ENCODE results near the gene GAS7. TPM values are rescaled to one million over a fixed set of nuclear protein-coding genes. Genes with fewer than 3 reads are reported as not detected.

Gene GAS7
- total and polyA plus RNA-seq, 10 of the 15 experiments (the other 5 are each of a cell fraction or from before 2014, with no cell fraction given) = 2.3 to 53.4 (median 24.0) TPM

DNA sequence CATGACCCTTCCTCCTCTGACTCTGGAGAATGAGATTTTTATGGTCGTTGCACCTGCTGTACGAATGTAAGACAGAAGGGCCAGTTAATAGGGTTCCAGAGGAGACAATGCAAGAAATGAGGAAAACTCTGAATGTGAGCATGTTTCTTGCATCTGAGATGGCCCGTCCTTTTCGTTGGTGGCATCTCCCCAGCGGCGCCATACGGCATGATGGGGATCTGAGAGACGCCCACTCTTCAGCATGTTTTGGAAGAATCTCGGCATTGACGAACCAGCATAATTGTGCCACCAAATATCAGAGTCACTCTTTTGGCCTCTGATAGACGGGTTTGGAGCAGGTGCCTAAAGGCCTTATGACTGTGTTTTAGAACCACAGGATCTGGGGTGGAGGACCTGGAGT lies 166.8 kb downstream of the GAS7 start:
- no peak overlapping the region for H3K4me2 ChIP-seq (ENCODE audit: control insufficient read depth, insufficient read depth)
- in situ Hi-C loops (cut with MboI) = loop anchor here (25.0 kb wide), 1 partner anchor 1069 kb away; the partner anchor contains the start of gene PIK3R5
- no peaks in the 10 kb centered on the region for H3K27me3 ChIP-seq (replicated peaks in 1 of 2; ENCODE audit: control insufficient read depth in 2 of 2, insufficient read depth in 2 of 2, low read length in 1 of 2)
- no TSS peak for BruUV-seq (replicated peaks)
- DNase-seq (ENCODE audit: low read depth, low spot score) (no peak), FAIRE-seq (no peak), ATAC-seq (no peak)
- H2AFZ ChIP-seq (ENCODE audit: control insufficient read depth, low read depth, low read length) = no peak overlapping the region
- H4K20me1 ChIP-seq (ENCODE audit: control insufficient read depth, insufficient read depth) = no peaks in the 10 kb centered on the region
- 94% methylated on average over 11 of the region's 11 CpGs for WGBS (ENCODE audit: insufficient coverage, insufficient replicate concordance, low lambda C conversion rate, missing lambda C conversion rate)
- peaks cover 15% of the 10 kb centered on the region for H3K4me1 ChIP-seq (ENCODE audit: control insufficient read depth, insufficient read depth, low read length)
- POLR2A ChIA-PET = no interaction called here
- peaks cover 7% of the 10 kb centered on the region; the same call in 1 of the 2 replicates for H3K79me2 ChIP-seq (ENCODE audit: control insufficient read depth, insufficient read depth, low read length)
- no peak overlapping the region for H3K4me3 ChIP-seq
- H3K9ac ChIP-seq (ENCODE audit: control insufficient read depth, insufficient read depth, low read length) = no peak overlapping the region
- H3K27ac ChIP-seq (ENCODE audit: control insufficient read depth, insufficient read depth) = no peak overlapping the region
- CTCF ChIA-PET = no interaction called here
- intact Hi-C loops (cut with micrococcal nuclease; ENCODE audit: unreplicated experiment) = no loop called here
- RAD21 ChIA-PET (ENCODE audit: unreplicated experiment) = no interaction called here
- SMC1A ChIA-PET (ENCODE audit: uncharacterized antibody, unreplicated experiment) = no interaction called here
- no peaks in the 10 kb centered on the region for H3K36me3 ChIP-seq (ENCODE audit: control insufficient read depth in 2 of 2, insufficient read depth in 2 of 2, low read length in 1 of 2)
- no peaks in the 10 kb centered on the region for H3K9me3 ChIP-seq (replicated peaks; ENCODE audit: control insufficient read depth, insufficient read depth, low read length)
- TF ChIP-seq BMI1 (IDR thresholded peaks at IDR 0.05; ENCODE audit: borderline replicate concordance) (no peak), ATF7 (IDR thresholded peaks at IDR 0.05; ENCODE audit: low read depth) (no peak), DPF2 (IDR thresholded peaks at IDR 0.05) (no peak), RFX5 (IDR thresholded peaks at IDR 0.05; ENCODE audit: low read depth, low read length) (no peak), SUPT20H (IDR thresholded peaks at IDR 0.05; ENCODE audit: borderline replicate concordance, control insufficient read depth, low read depth, low read length) (no peak), RAD21 (IDR thresholded peaks at IDR 0.05; ENCODE audit: insufficient read depth, low read depth, low read length) (no peak)
- TF ChIP-seq, protein P1, sequence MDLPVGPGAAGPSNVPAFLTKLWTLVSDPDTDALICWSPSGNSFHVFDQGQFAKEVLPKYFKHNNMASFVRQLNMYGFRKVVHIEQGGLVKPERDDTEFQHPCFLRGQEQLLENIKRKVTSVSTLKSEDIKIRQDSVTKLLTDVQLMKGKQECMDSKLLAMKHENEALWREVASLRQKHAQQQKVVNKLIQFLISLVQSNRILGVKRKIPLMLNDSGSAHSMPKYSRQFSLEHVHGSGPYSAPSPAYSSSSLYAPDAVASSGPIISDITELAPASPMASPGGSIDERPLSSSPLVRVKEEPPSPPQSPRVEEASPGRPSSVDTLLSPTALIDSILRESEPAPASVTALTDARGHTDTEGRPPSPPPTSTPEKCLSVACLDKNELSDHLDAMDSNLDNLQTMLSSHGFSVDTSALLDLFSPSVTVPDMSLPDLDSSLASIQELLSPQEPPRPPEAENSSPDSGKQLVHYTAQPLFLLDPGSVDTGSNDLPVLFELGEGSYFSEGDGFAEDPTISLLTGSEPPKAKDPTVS (IDR thresholded peaks at IDR 0.05; ENCODE audit: low read depth, low read length) = no peak
- TF ChIP-seq, protein P2, sequence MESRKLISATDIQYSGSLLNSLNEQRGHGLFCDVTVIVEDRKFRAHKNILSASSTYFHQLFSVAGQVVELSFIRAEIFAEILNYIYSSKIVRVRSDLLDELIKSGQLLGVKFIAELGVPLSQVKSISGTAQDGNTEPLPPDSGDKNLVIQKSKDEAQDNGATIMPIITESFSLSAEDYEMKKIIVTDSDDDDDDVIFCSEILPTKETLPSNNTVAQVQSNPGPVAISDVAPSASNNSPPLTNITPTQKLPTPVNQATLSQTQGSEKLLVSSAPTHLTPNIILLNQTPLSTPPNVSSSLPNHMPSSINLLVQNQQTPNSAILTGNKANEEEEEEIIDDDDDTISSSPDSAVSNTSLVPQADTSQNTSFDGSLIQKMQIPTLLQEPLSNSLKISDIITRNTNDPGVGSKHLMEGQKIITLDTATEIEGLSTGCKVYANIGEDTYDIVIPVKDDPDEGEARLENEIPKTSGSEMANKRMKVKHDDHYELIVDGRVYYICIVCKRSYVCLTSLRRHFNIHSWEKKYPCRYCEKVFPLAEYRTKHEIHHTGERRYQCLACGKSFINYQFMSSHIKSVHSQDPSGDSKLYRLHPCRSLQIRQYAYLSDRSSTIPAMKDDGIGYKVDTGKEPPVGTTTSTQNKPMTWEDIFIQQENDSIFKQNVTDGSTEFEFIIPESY (IDR thresholded peaks at IDR 0.05) = no peak
